Glutamatergic neuron (in vitro differentiated cells): ENCODE data around the gene RIC8B. TPM values are rescaled to one million over a fixed set of nuclear protein-coding genes. Genes with fewer than 3 reads are reported as not detected.

Experiments used
- DNase-seq: peaks from one replicate; pipeline ENCODE4 v3.0.0; 2022
- H3K27ac Mint-ChIP-seq: one replicate; pipeline ENCODE4 v1.8.0; 2020; ENCODE audit warnings: mild to moderate bottlenecking, mixed read lengths, inconsistent platforms; ENCODE audit not compliant: unreplicated experiment
- H3K27me3 Mint-ChIP-seq: one replicate; pipeline ENCODE4 v1.8.0; 2020; ENCODE audit warnings: mild to moderate bottlenecking, moderate library complexity, mixed read lengths, inconsistent platforms; ENCODE audit not compliant: unreplicated experiment
- H3K36me3 Mint-ChIP-seq: one replicate; pipeline ENCODE4 v1.8.0; 2020; ENCODE audit warnings: mild to moderate bottlenecking, mixed read lengths, inconsistent platforms; ENCODE audit not compliant: unreplicated experiment
- H3K4me1 Mint-ChIP-seq: one replicate; pipeline ENCODE4 v1.8.0; 2020; ENCODE audit warnings: mild to moderate bottlenecking, low read depth, mixed read lengths, inconsistent platforms; ENCODE audit not compliant: unreplicated experiment
- H3K4me3 Mint-ChIP-seq: one replicate; pipeline ENCODE4 v1.8.0; 2020; ENCODE audit warnings: mild to moderate bottlenecking, mixed read lengths, inconsistent platforms; ENCODE audit not compliant: unreplicated experiment
- H3K9me3 Mint-ChIP-seq: one replicate; pipeline ENCODE4 v1.8.0; 2020; ENCODE audit warnings: mild to moderate bottlenecking, moderate library complexity, mixed read lengths, inconsistent platforms; ENCODE audit not compliant: unreplicated experiment
- total RNA-seq: library from RNA; stranded (reverse); fragmentation: NEBNext Ultra II Directional; extraction: Animal tissue kit (Norgen Biotek cat#: 25700); gene quantifications from one replicate; pipeline ENCODE4 v1.2.1, GENCODE V29; 2021; ENCODE audit not compliant: unreplicated experiment
- TF ChIP-seq, protein P1 (sequence below): fragments of 200-600 bp; sonication (generic); IDR thresholded peaks from one replicate; pipeline ENCODE4 v1.5.0; 2021; ENCODE audit not compliant: partially characterized antibody, unreplicated experiment

RIC8B gene
- total RNA-seq, 1 donor from 2014 or later, result 21.3 TPM

DNA sequence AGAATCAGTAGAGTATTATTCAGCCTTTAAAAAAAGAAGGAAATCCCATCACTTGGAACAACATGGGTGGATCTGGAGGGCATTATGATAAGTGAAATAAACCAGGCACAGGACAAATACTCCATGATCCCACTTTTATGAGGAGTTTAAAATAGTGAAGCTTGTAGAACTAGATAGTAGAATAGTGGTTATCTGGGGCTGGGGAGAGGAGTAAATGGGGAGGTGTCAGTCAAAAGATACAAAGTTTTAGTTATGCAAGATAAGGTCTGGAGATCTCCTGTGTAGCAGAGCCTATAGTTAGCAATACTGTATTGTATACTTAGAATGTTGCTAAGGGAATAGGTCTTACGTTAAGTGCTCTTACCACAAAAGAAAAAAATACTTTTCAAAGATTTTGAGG lies 64.9 kb downstream of the RIC8B start:
- Mint-ChIP-seq H3K9me3 (no peaks in the 10 kb centered on the region), H3K36me3 (no peaks in the 10 kb centered on the region), H3K27ac (no peak overlapping the region), H3K27me3 (no peaks in the 10 kb centered on the region), H3K4me3 (no peak overlapping the region), H3K4me1 (peaks cover 2% of the 10 kb centered on the region)
- no peak for DNase-seq
- TF ChIP-seq, protein P1, sequence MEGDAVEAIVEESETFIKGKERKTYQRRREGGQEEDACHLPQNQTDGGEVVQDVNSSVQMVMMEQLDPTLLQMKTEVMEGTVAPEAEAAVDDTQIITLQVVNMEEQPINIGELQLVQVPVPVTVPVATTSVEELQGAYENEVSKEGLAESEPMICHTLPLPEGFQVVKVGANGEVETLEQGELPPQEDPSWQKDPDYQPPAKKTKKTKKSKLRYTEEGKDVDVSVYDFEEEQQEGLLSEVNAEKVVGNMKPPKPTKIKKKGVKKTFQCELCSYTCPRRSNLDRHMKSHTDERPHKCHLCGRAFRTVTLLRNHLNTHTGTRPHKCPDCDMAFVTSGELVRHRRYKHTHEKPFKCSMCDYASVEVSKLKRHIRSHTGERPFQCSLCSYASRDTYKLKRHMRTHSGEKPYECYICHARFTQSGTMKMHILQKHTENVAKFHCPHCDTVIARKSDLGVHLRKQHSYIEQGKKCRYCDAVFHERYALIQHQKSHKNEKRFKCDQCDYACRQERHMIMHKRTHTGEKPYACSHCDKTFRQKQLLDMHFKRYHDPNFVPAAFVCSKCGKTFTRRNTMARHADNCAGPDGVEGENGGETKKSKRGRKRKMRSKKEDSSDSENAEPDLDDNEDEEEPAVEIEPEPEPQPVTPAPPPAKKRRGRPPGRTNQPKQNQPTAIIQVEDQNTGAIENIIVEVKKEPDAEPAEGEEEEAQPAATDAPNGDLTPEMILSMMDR, result no peak

DNA sequence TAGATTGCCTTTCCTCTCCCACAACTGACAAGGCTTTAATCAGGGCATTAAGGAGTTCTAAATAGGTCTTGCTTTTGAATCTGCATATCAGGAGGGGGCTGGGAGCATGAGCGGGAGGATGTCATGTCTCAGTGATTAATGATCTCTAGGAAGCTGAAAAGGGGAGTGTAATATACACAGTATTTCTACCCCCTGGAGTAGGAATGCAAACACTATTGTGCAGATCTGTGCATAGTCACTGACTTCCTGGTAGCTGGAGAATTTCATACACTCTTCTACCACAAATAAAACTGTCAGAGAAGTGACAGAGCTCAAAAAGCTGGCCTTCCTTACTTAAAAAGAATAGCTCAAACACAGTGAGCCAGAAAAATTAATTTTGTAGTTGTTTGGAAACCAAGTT lies 65.8 kb downstream of the RIC8B start:
- Mint-ChIP-seq H3K27ac (no peak overlapping the region), H3K27me3 (no peaks in the 10 kb centered on the region), H3K4me1 (peaks cover 2% of the 10 kb centered on the region), H3K9me3 (no peaks in the 10 kb centered on the region), H3K4me3 (no peak overlapping the region), H3K36me3 (no peaks in the 10 kb centered on the region)
- TF ChIP-seq, protein P1, result no peak
- DNase-seq, result no peak

DNA sequence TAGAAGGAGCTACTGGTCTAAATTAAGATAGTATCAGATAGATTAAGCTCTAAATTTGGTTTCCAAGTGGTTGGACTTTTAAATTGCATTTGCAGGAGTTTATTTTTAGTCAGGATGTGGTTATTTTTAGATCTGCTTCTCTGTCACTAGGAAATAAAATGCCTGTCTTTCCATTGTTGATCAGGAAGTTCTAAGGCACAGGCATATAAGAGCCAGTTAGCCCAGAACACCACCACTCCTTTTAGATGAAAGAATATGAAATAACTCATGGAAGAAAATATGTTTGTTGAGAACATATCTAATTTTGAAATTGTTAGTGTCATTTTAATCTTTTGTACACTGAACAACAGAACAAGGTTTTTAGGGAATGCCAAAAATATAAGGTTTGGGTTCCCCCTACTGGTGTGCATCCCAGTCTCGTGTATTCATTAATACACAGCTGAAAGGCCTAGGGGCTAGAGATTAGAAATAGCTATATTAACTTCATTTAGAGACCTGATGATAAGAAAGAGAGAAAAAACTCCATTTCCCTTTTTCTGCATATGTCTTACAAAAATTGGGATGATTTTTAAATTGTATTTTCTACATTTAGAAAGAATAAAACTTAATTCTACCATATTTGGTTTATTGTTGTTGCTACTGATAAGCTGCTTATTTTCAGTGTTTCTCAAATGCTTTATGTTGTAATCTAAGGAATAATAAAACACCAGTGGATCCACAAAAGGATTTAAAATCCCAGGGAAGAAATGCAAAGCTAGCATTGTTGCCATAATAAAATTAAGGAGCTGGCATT lies 67.2 kb downstream of the RIC8B start:
- H3K27ac Mint-ChIP-seq, result no peak overlapping the region

DNA sequence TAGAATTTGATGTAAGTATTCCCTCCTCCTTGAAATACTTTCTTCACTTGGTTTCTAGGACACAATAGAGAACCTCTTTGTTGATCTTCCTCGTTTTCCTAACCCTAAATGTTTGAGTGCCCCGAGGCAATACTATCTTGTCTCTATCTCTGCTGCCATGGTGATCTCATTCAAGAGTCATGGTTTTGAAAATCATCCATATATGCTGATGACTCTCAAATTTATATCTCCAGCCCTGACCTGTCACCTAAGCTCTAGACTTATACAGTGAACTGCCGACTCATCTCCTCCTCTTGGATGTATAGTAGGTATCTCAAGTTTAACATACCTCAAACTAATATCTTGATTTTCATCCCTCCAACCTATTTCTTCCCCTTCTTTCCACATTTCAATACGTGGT lies 71.4 kb downstream of the RIC8B start:
- H3K36me3 Mint-ChIP-seq, result peaks cover 5% of the 10 kb centered on the region
- H3K9me3 Mint-ChIP-seq, result no peaks in the 10 kb centered on the region
- DNase-seq, result no peak
- no peak overlapping the region for H3K27ac Mint-ChIP-seq
- H3K27me3 Mint-ChIP-seq, result no peaks in the 10 kb centered on the region
- peaks cover 2% of the 10 kb centered on the region for H3K4me1 Mint-ChIP-seq
- no peak overlapping the region for H3K4me3 Mint-ChIP-seq
- TF ChIP-seq, protein P1, result no peak

More for the DNA sequence above, 67.2 kb downstream of the RIC8B start:
- Mint-ChIP-seq H3K36me3 (no peaks in the 10 kb centered on the region), H3K4me3 (no peak overlapping the region), H3K9me3 (no peaks in the 10 kb centered on the region), H3K4me1 (peaks cover 2% of the 10 kb centered on the region), H3K27me3 (no peaks in the 10 kb centered on the region)
- peak; percentile 26 for DNase-seq
- TF ChIP-seq, protein P1, result peak; percentile 37

DNA sequence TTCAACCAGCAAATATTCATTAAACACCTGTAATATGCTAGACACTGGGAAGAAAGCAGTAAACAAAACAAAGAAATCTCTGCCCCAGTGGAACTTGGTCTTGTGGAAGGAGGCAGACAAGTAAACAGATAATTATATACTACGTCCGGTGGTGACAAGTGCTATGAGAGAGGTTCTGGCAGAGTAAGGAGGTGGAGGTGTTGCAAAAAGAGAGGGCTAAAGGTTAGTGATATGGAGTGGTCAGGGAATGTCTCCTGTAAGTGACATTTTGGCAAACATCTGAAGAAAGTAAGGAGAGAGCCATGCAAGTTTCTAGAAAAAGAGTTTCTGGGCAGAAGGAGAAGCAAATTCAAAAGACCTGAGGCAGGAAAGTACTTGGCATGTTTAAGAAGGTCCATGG lies 73.4 kb downstream of the RIC8B start:
- no peaks in the 10 kb centered on the region for H3K27me3 Mint-ChIP-seq
- no peaks in the 10 kb centered on the region for H3K9me3 Mint-ChIP-seq
- TF ChIP-seq, protein P1, result no peak
- peaks cover 5% of the 10 kb centered on the region for H3K36me3 Mint-ChIP-seq
- no peak overlapping the region for H3K27ac Mint-ChIP-seq
- H3K4me1 Mint-ChIP-seq, result no peaks in the 10 kb centered on the region
- no peak for DNase-seq
- no peak overlapping the region for H3K4me3 Mint-ChIP-seq
